Activated naive CD8-positive, alpha-beta T cell treated with anti-CD3 and anti-CD28 coated beads, Interleukin-2, amount 50 U/mL, for 24 hours (primary cell): ENCODE measurements around the gene KRTAP13-2.

Experiments used
- ATAC-seq: fragments of 150-1000 bp; cut with Tn5 transposase; one replicate; pipeline ENCODE4 v1.10.0; 2021
- DNase-seq: peaks from one replicate; pipeline ENCODE4 v3.0.0; 2021
- H3K27ac Mint-ChIP-seq: one replicate; pipeline ENCODE4 v1.8.0; 2021; ENCODE audit warnings: mild to moderate bottlenecking, mixed read lengths
- H3K27me3 Mint-ChIP-seq: one replicate; pipeline ENCODE4 v1.8.0; 2021; ENCODE audit warnings: mixed read lengths
- H3K36me3 Mint-ChIP-seq: one replicate; pipeline ENCODE4 v1.8.0; 2021; ENCODE audit warnings: low read depth, mixed read lengths
- H3K4me1 Mint-ChIP-seq: one replicate; pipeline ENCODE4 v1.8.0; 2021; ENCODE audit warnings: mixed read lengths
- H3K4me3 Mint-ChIP-seq: one replicate; pipeline ENCODE4 v1.8.0; 2021; ENCODE audit warnings: mild to moderate bottlenecking, moderate library complexity, mixed read lengths
- H3K9me3 Mint-ChIP-seq: one replicate; pipeline ENCODE4 v1.8.0; 2021; ENCODE audit warnings: mixed read lengths

Gene KRTAP13-2

DNA sequence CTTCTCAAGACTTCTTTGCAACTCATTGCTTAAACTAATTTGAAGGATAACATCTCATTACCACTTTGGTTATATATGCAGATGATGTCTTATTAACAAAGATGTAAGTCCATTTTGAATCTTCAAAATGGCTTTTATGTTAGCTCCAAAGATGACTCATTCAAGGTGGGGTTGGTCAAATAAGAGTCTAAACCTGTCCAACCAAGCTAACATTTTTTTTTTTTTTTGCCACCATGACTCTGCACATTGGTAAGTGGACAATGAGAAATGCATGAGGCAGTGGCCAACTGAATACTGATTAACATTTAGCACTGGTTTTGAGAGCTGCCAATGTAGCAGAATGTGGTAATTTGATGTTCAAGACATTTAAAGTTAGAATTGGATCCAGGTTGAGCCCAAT lies 34.3 kb downstream of the KRTAP13-2 start:
- Mint-ChIP-seq H3K4me3 (no peak overlapping the region), H3K27ac (no peak overlapping the region), H3K4me1 (no peaks in the 10 kb centered on the region), H3K27me3 (no peaks in the 10 kb centered on the region), H3K36me3 (no peaks in the 10 kb centered on the region), H3K9me3 (no peaks in the 10 kb centered on the region)
- ATAC-seq, result no peak
- DNase-seq, result no peak

DNA sequence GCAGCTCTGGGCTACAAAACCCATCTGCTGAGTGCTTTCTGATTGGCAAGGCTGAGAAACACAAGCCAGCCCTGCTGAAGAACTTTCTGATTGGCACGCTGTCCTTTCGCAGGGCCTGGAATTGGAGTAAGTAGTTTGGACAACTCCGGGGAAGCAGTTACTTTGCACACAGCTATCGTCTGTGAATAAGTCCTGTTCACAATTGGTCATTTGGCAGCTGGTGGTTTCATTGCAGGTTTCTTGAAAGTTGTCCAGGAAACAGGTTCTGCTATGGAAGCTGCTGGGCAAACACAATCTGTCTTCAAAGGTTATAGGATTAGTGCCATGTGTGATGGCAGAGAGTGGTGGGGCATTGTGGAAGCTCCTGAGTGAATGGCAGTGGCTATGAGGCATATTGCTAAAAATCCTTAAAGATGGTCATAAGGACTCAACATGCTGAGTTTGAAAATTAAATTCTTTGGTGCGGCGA lies 34.8 kb downstream of the KRTAP13-2 start, which contains the start of gene KRTAP27-1:
Gene KRTAP27-1 (minus strand): TSS at position 419 of the 469 bp plus-strand sequence. CDS start 26 bp downstream, at position 393.
- DNase-seq (no peak), ATAC-seq (no peak)
- no peak within 1 kb of the TSS for H3K4me3 Mint-ChIP-seq
- H3K4me1 Mint-ChIP-seq, result no peaks in the 10 kb centered on the region
- H3K36me3 Mint-ChIP-seq, result no peaks in the 10 kb centered on the region
- no peaks in the 10 kb centered on the region for H3K9me3 Mint-ChIP-seq
- no peak within 1 kb of the TSS for H3K27ac Mint-ChIP-seq
- no peaks in the 10 kb centered on the region for H3K27me3 Mint-ChIP-seq

DNA sequence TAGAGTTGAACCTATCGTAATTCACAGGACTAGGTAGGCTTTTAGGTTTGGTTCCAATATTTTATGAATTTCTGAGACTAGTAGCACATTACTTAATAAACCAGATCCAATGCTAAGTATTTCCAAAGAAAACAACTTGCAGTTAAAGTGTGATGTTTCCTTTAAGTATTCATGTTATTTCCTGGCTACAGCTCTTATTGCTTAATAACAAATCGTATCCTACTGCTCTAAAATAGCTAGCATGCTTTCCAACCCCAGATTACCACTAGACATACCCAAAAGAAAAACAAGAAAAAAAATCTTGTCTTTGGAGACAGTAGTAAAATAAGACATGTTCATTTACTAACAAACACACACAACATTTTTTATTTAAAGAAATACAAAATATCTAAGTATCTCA lies 35.5 kb downstream of the KRTAP13-2 start:
- no peaks in the 10 kb centered on the region for H3K27me3 Mint-ChIP-seq

DNA sequence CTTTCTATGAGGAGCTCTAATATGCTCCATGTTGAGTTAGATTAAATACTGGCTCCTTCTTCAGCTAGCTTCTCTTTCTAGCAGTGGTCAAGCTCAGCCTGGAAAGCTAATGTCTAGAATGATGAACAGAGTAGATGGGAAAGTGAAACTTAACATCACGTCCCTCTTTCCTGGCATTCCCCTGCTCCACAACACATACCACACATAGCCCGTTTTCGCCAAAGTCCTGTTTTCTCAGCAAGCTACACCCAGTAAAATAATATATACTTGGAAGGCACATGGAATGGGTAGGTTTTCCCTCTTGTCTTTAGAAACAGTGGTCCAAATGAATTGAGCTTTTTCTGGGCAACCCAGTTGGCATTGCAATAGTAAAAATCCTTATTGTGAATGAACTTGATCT lies 38.3 kb downstream of the KRTAP13-2 start:
- ATAC-seq (no peak), DNase-seq (no peak)
- H3K9me3 Mint-ChIP-seq, result no peaks in the 10 kb centered on the region
- no peaks in the 10 kb centered on the region for H3K36me3 Mint-ChIP-seq
- H3K4me3 Mint-ChIP-seq, result no peak overlapping the region
- H3K4me1 Mint-ChIP-seq, result no peaks in the 10 kb centered on the region
- no peaks in the 10 kb centered on the region for H3K27me3 Mint-ChIP-seq
- no peak overlapping the region for H3K27ac Mint-ChIP-seq

More for the DNA sequence above, 35.5 kb downstream of the KRTAP13-2 start:
- H3K36me3 Mint-ChIP-seq, result no peaks in the 10 kb centered on the region
- no peak overlapping the region for H3K27ac Mint-ChIP-seq
- H3K9me3 Mint-ChIP-seq, result no peaks in the 10 kb centered on the region
- no peak for DNase-seq
- no peaks in the 10 kb centered on the region for H3K4me1 Mint-ChIP-seq
- no peak overlapping the region for H3K4me3 Mint-ChIP-seq
- no peak for ATAC-seq

DNA sequence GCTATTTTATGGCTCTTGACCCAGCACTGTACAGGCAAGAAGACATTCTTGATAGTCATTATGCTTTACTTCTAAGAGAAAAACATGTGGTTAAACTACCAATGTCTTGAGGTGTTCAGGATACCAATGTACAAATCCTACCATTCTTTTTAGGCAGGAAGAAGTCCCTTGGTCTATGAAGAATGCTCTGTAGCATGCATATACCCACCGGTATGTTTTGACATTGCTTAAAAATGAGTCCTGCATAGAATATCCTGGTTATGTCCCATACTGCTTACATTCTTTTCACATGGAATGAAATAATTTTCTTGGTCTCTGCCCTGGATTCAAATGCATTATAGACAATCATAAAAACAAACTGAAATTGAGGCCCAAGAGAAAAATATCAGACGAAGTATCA lies 39.4 kb downstream of the KRTAP13-2 start:
- Mint-ChIP-seq H3K36me3 (no peaks in the 10 kb centered on the region), H3K27ac (no peak overlapping the region)
- no peak for DNase-seq

DNA sequence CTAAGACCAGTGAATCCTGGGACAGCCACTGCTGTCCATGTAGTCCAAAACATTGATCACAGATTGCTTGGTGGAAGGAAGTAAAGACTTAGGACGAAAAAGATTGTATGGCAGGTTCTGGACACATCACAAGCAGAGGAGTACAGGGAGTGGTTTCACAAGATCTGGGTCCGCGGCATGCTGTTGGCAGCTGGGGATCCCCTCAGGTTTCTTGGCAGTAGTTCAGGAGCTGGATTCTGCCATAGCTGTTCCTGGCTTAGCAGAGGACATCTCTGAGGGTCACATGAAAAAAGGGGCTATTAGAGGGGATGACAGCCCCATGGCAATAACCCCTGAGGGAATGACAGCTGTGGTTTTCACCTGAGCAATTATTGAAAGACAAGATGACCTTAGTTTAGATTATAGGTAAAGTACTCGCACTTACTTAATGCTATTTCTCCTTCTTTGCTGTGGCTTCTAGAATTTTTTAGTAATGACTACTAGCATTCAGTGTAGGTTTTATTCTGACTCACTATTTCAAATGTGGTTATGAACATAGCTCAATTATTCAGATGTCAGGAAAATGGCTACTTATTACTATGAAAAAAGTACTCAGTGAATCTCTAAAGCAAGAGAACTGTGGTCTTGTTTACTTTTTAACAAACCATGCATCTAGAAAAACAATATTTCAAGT lies 42.7 kb downstream of the KRTAP13-2 start:
- H3K9me3 Mint-ChIP-seq, result peaks cover 4% of the 10 kb centered on the region
- ATAC-seq (no peak), DNase-seq (no peak)
- H3K4me1 Mint-ChIP-seq, result no peaks in the 10 kb centered on the region
- H3K36me3 Mint-ChIP-seq, result no peaks in the 10 kb centered on the region
- no peaks in the 10 kb centered on the region for H3K27me3 Mint-ChIP-seq
- H3K4me3 Mint-ChIP-seq, result no peak overlapping the region
- H3K27ac Mint-ChIP-seq, result no peak overlapping the region

More for the DNA sequence above, 39.4 kb downstream of the KRTAP13-2 start:
- no peak overlapping the region for H3K4me3 Mint-ChIP-seq
- no peaks in the 10 kb centered on the region for H3K4me1 Mint-ChIP-seq
- H3K27me3 Mint-ChIP-seq, result no peaks in the 10 kb centered on the region
- peaks cover 2% of the 10 kb centered on the region for H3K9me3 Mint-ChIP-seq
- ATAC-seq, result no peak

DNA sequence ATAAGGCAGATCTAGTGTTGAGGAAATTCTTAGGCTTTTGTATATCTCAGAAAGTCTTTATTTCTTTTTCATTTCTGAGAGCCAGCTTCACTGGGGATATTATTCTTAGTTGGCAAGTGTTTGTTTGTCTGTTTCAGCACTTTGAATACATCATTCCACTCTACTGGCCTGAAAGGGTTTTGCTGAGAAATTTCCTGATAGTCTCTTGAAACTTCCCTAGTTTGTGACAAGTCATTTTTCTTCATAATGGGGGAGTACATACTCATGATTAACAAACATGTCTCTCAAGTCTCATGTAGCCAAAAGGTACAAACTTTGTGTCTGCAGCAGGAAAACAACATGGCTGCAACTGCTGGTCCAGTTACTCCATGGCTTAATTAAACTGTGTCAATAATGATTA lies 45.7 kb downstream of the KRTAP13-2 start:
- ATAC-seq (no peak), DNase-seq (no peak)
- Mint-ChIP-seq H3K36me3 (no peaks in the 10 kb centered on the region), H3K27ac (no peak overlapping the region), H3K4me1 (no peaks in the 10 kb centered on the region), H3K27me3 (no peaks in the 10 kb centered on the region), H3K9me3 (peaks cover 4% of the 10 kb centered on the region), H3K4me3 (no peak overlapping the region)
